ENCODE data around the gene APOLD1.

GRCh38 chr12:12823300-12823699 is 37.8 kb downstream of the APOLD1 start:
- no peak for TF ChIP-seq CTCF (optimal IDR thresholded peaks at IDR 0.05 in 1 of 3, IDR thresholded peaks at IDR 0.05 in 1 of 3, conservative IDR thresholded peaks at IDR 0.05 in 1 of 3; ENCODE audit: extremely low read depth in 1 of 3, insufficient read depth in 2 of 3, low read length in 3 of 3)
- TF ChIP-seq EZH2 (IDR thresholded peaks at IDR 0.05; ENCODE audit: low read length), result no peak
